GM18502 (cell line): ENCODE results near the gene FUBP1.
"Not testable (repeated sequence)": the region's sequence is repeated elsewhere in the genome, so short reads cannot be mapped to it uniquely, and the experiment has no call there.

Source experiments
- ATAC-seq: cut with Tn5 transposase; IDR thresholded peaks from one replicate; pipeline ENCODE4 v1.9.1; 2021; ENCODE audit warnings: mild to moderate bottlenecking; ENCODE audit not compliant: unreplicated experiment, poor library complexity

The FUBP1 gene, protein sequence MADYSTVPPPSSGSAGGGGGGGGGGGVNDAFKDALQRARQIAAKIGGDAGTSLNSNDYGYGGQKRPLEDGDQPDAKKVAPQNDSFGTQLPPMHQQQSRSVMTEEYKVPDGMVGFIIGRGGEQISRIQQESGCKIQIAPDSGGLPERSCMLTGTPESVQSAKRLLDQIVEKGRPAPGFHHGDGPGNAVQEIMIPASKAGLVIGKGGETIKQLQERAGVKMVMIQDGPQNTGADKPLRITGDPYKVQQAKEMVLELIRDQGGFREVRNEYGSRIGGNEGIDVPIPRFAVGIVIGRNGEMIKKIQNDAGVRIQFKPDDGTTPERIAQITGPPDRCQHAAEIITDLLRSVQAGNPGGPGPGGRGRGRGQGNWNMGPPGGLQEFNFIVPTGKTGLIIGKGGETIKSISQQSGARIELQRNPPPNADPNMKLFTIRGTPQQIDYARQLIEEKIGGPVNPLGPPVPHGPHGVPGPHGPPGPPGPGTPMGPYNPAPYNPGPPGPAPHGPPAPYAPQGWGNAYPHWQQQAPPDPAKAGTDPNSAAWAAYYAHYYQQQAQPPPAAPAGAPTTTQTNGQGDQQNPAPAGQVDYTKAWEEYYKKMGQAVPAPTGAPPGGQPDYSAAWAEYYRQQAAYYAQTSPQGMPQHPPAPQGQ

GRCh38 chr1:77978969-77979876, at the start of gene FUBP1:
Gene FUBP1 (minus strand): TSS chr1:77979072. CDS start chr1:77979004, 68 bp downstream.
- ATAC-seq: peak; percentile 79

GRCh38 chr1:78021134-78021533, 42.3 kb upstream of the FUBP1 start:
- not testable (repeated sequence) for ATAC-seq

GRCh38 chr1:78019024-78019423, 40.2 kb upstream of the FUBP1 start:
- no peak for ATAC-seq

DNA sequence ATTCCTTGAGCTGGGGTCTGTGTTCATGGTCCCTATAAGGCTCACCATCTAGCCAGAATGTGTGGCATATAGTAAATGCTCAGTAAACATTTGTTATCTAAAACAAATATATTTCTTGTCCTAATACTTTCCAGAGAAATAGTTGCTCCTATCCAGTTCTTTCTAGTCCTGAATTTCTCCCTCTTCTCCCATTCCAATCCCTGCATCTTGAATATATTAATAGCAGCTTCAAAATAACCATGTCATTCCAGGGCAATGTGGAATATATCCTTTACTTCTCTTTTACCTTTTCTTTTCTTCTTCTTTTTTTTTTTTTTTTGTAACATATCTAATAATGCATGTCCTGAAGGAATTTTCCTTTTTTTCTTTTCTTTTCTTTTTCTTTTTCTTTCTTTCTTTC, 36.3 kb upstream of the FUBP1 start:
- ATAC-seq: no peak

GRCh38 chr1:78011050-78011449, 32.2 kb upstream of the FUBP1 start:
- ATAC-seq: no peak

DNA sequence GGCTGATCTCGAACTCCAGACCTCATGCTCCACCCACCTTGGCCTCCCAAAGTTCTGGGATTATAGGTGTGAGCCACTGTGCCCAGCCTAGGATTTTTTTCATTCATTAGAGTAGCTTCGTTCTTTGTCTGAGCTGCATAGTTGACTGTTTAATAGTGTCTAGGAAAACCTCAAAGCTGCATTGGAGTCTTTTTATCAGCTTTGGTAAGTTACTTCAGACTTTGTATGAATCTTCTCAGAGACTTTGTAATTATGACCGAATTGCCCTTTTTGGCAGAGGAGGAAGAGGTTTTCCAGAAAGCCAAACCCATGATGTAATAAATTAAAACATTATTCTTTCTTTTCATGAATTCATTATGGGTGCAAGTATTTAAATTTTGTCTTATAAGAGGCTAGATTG, 31.0 kb upstream of the FUBP1 start:
- ATAC-seq: no peak

DNA sequence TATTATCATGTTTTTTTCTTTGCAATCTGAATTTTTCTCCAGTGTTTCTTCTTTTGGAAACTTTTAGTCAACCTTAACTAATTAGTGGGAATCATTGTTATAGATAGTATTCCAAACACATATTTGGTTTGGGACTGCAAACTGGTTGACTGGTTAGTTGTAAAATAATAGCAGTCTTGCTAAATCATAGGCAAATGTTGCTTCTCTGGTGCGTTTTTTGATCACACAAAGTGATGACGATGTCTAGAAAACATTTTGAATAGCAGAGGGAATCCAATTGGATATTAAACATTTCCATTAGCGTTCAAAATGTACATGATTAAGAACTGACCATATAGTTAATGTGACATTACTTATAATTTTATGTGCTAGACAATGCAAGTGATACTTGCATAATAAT, 30.4 kb upstream of the FUBP1 start:
- ATAC-seq: no peak

GRCh38 chr1:78007677-78008341, 28.9 kb upstream of the FUBP1 start:
- ATAC-seq: no peak

GRCh38 chr1:78006521-78006920, 27.6 kb upstream of the FUBP1 start:
- ATAC-seq: no peak

DNA sequence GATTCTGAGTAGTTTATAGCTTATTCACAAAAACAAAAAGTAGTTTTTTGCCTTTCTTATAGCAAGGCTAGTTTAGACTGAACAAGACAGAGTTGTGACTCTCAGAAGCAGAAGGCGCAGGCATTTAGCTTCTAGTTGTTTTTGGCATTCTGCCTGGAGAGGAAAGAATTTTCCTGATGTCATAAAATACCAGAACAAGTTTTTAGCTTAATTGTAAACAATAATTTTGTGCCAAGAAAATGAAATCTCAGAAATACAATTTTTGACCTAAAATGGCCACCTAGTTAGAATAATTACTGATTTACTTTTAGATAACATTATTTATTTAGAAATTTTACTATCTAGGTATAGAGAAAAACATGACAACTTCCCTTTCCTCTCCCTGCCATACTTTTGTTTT, 26.9 kb upstream of the FUBP1 start:
- no peak for ATAC-seq

GRCh38 chr1:78005448-78005722, 26.5 kb upstream of the FUBP1 start:
- ATAC-seq: no peak

DNA sequence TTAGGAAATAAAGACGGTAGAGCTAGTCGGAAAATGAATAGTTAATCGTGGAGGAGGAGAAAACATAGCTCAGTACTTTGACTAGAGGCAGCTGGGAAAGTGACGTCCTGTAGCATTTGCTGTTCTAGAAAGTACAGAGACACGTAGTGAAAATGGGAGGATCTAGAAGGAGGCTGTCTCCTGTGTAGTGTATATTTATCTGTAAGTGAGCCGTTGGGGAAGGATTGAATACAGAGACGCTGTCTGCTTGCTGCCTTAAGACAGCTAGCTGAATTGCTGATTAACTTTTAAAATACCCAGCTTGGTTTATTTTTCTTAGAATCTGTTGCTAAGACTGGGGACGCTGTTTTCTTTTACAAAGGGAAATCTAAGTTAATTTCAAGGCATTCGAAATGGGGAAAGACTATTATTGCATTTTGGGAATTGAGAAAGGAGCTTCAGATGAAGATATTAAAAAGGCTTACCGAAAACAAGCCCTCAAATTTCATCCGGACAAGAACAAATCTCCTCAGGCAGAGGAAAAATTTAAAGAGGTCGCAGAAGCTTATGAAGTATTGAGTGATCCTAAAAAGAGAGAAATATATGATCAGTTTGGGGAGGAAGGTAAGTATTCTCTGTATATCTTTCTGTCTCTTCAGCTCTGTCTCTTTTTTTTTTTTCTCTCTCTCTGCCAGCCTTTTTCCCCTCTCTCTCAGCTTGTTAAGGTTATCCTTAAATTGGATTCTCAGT, 26.0 kb upstream of the FUBP1 start, which contains the start of gene DNAJB4:
DNAJB4 (plus strand) TSS at position 221 of the 729 bp plus-strand sequence; CDS start at position 393, 172 bp downstream.
- ATAC-seq: peak; percentile 98

GRCh38 chr1:78003882-78004718, 25.2 kb upstream of the FUBP1 start:
- ATAC-seq: peak; percentile 64

GRCh38 chr1:78003070-78003746, 24.3 kb upstream of the FUBP1 start:
- no peak for ATAC-seq

DNA sequence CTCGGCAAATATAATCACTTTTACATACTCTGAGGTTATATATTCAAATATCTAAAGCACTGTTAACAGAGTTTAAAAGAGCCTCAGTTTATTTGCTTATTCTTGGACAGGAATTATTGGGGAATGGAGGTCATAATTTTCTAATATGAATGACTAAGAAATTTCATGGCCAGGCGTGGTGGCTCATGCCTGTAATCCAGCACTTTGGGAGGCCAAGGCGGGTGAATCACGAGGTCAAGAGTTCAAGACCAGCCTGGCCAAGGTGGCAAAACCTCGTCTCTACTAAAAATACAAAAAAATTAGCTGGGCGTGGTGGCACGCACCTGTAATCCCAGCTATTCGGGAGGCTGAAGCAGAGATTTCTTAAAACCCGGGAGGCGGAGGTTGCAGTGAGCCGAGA, 21.7 kb upstream of the FUBP1 start:
- not testable (repeated sequence) for ATAC-seq

DNA sequence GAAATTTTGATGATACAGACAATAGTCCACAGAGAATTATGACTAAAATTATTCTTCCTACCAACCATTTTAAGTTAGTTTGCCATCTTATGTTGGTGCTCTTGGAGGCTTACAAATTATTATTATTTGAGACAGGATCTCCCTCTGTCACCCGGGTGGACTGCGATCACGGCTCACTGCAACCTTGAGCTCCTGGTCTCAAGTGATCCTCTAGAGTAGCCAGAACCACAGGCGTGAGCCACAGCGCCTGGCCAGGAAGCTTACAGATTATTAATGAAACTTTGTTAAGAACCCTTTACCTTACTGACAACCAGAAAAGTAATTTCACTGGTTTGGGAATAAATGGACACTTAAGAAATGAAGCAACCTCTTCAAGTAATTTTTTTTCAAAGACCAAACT, 17.9 kb upstream of the FUBP1 start:
- ATAC-seq: no peak

DNA sequence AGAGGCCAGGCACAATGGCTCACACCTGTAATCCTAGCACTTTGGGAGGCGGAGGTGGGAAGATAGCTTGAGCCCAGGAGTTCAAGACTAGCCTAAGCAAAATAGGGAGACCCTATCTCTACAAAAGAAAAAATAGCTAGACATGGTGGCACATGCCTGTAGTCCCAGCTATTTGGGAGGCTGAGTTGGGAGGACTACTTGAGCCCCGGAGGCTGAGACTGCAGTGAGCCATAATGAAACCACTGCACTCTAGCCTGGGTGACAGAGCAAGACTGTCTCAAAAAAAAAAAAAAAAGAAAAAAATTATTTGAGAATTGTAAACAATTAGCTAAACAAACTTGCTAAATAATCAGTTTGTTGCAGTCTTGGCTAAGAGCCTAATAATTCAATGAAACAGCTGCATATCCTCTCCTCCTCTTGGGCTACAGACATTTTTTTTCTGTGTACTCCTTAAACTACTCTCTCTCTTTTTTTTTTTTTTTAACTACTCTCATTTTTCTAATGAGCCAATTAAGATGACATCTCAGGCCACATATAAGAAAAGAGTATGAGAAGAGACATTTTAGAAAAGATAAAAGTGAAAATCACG, 15.3 kb upstream of the FUBP1 start:
- no peak for ATAC-seq

DNA sequence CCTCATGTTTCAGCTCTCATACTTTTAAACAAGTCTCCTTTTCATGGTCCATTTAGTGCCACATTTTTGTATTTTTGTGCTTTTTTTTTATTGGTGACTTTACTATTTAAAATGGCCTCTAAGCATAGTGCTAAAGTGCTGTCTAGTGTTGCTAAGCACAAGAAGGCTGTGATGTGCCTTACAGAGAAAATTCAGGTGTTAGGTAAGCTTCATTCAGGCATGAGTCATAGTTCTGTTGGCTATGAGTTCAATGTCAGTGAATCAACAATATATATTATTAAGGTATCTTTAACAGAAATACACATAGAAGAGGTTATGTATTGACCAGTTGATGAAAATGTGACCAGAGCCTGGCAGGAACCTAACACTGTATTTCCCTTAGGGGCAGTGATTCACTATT, 12.8 kb upstream of the FUBP1 start:
- no peak for ATAC-seq
